Neuron (in vitro differentiated cells): Measurements from ENCODE around the gene ZFP42.
"Not testable (repeated sequence)": the region's sequence is repeated elsewhere in the genome, so short reads cannot be mapped to it uniquely, and the experiment has no call there.

Experiments used
- H2AFZ ChIP-seq: one replicate; pipeline ENCODE4 v1.6.1; 2013; ENCODE audit warnings: low read depth, mild to moderate bottlenecking, inconsistent platforms, low read length, moderate library complexity
- H3K27me3 ChIP-seq: one replicate; pipeline ENCODE4 v1.6.1; 2013; ENCODE audit warnings: low read length; ENCODE audit not compliant: insufficient read depth
- H3K36me3 ChIP-seq: one replicate; pipeline ENCODE4 v1.6.1; 2013; ENCODE audit warnings: low read length; ENCODE audit not compliant: insufficient read depth
- H3K4me1 ChIP-seq: one replicate; pipeline ENCODE4 v1.6.1; 2013; ENCODE audit warnings: low read length; ENCODE audit not compliant: insufficient read depth
- H3K4me3 ChIP-seq: 2 replicates; pipeline ENCODE4 v1.5.1; 2013; ENCODE audit warnings: mild to moderate bottlenecking, low read length, moderate library complexity
- H3K9me3 ChIP-seq: one replicate; pipeline ENCODE4 v1.6.1; 2013; ENCODE audit warnings: low read length

Gene ZFP42

GRCh38 chr4:187995322-187996207 lies at the start of gene ZFP42:
Gene ZFP42, plus strand, starts transcription at chr4:187995771. Its CDS starts 7,037 bp downstream, at chr4:188002808.
- H3K27me3 ChIP-seq, result no peaks in the 10 kb centered on the region
- H3K36me3 ChIP-seq, result no peaks in the 10 kb centered on the region
- no peaks in the 10 kb centered on the region for H3K9me3 ChIP-seq
- no peak within 1 kb of the TSS for H3K4me3 ChIP-seq
- no peak within 1 kb of the TSS for H2AFZ ChIP-seq
- H3K4me1 ChIP-seq, result no peaks in the 10 kb centered on the region

- Histone ChIP-seq H3K4me1 (no peaks in the 10 kb centered on the region), H3K4me3 (no peak overlapping the region), H3K9me3 (no peaks in the 10 kb centered on the region), H2AFZ (no peak overlapping the region), H3K36me3 (no peaks in the 10 kb centered on the region), H3K27me3 (no peaks in the 10 kb centered on the region)
These were observed 34.4 kb upstream of the ZFP42 start for GRCh38 chr4:187961171-187961570.

GRCh38 chr4:187961961-187962360 lies 33.6 kb upstream of the ZFP42 start:
- Histone ChIP-seq H2AFZ (no peak overlapping the region), H3K4me3 (no peak overlapping the region), H3K9me3 (no peaks in the 10 kb centered on the region), H3K4me1 (no peaks in the 10 kb centered on the region), H3K27me3 (no peaks in the 10 kb centered on the region), H3K36me3 (no peaks in the 10 kb centered on the region)

DNA sequence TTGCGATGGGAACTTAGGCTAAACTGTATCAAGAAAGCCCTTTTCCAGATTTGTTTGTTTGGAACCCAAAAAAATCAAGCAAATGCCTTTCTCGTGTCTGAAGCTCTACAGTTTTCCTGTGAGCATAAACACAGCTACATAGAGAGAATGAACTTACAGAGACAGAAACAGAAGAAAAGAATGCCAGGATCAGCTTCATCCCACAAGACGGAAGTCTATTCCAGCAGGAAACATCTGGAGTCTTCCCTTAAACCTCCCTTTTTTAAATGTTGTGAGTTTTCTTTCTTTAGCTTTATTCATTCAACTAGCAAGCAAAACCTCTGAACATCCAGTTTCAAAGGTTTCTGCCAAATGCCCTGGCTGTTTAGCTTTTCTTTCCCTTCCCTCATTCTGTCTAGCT lies 32.6 kb upstream of the ZFP42 start:
- no peak overlapping the region for H3K4me3 ChIP-seq
- no peaks in the 10 kb centered on the region for H3K27me3 ChIP-seq
- no peak overlapping the region for H2AFZ ChIP-seq
- H3K9me3 ChIP-seq, result no peaks in the 10 kb centered on the region
- H3K36me3 ChIP-seq, result no peaks in the 10 kb centered on the region
- no peaks in the 10 kb centered on the region for H3K4me1 ChIP-seq

- Histone ChIP-seq H3K36me3 (no peaks in the 10 kb centered on the region), H3K27me3 (no peaks in the 10 kb centered on the region), H3K9me3 (no peaks in the 10 kb centered on the region), H2AFZ (no peak overlapping the region), H3K4me3 (no peak overlapping the region), H3K4me1 (no peaks in the 10 kb centered on the region)
These were observed 29.8 kb upstream of the ZFP42 start for GRCh38 chr4:187965726-187966125.

- H3K4me1 ChIP-seq, result no peaks in the 10 kb centered on the region
- no peaks in the 10 kb centered on the region for H3K27me3 ChIP-seq
- no peak overlapping the region for H3K4me3 ChIP-seq
- no peaks in the 10 kb centered on the region for H3K9me3 ChIP-seq
- no peak overlapping the region for H2AFZ ChIP-seq
- H3K36me3 ChIP-seq, result no peaks in the 10 kb centered on the region
These were observed 23.4 kb upstream of the ZFP42 start for GRCh38 chr4:187972135-187972534.

DNA sequence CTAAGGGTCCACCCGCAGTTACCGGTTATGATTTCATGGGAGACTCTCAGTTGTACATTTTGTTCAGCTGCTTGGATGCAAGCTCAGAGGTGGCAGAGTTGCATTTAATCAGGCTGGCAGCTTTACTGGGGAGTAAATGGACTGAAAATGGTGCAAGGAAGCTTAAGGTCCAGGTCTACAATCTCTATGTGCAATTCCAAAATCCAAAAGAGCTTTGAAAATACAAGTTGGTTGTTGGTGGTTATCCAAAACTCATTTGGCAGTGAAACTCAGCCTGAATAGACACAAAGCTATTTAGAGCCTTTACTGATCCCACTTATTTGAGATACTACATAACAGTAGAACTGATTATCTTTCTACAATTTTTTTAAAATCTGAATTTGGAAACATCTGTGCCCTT lies 11.8 kb upstream of the ZFP42 start:
- H3K4me1 ChIP-seq, result no peaks in the 10 kb centered on the region
- no peak overlapping the region for H2AFZ ChIP-seq
- H3K4me3 ChIP-seq, result no peak overlapping the region
- no peaks in the 10 kb centered on the region for H3K27me3 ChIP-seq
- H3K9me3 ChIP-seq, result no peaks in the 10 kb centered on the region
- no peaks in the 10 kb centered on the region for H3K36me3 ChIP-seq

- no peaks in the 10 kb centered on the region for H3K9me3 ChIP-seq
- no peaks in the 10 kb centered on the region for H3K36me3 ChIP-seq
- H3K27me3 ChIP-seq, result no peaks in the 10 kb centered on the region
- H2AFZ ChIP-seq, result no peak overlapping the region
- no peaks in the 10 kb centered on the region for H3K4me1 ChIP-seq
- H3K4me3 ChIP-seq, result no peak overlapping the region
These were observed 2.6 kb upstream of the ZFP42 start for GRCh38 chr4:187992971-187993370.

DNA sequence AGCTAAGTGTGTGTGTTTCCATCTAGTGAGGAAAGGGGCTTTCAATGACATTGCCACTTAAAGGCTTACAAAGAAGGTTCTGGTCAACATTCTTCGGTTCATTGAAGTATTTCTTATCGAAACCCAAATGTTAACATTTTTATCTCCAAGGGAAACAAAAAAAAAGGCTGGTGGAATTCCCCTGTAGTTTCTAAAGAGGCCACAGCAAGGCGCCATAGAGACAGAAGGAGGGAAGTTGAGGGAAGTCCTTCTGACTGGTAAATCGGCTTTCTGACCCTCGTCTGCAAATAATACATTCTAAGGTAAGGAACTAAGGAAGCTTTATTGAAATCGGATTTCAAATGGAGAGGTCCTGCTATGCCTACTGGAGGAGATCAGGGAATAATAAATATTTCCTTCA lies 1.7 kb upstream of the ZFP42 start:
- H3K36me3 ChIP-seq, result no peaks in the 10 kb centered on the region
- H3K9me3 ChIP-seq, result no peaks in the 10 kb centered on the region
- H2AFZ ChIP-seq, result no peak overlapping the region
- H3K4me3 ChIP-seq, result no peak overlapping the region
- H3K4me1 ChIP-seq, result no peaks in the 10 kb centered on the region
- no peaks in the 10 kb centered on the region for H3K27me3 ChIP-seq

DNA sequence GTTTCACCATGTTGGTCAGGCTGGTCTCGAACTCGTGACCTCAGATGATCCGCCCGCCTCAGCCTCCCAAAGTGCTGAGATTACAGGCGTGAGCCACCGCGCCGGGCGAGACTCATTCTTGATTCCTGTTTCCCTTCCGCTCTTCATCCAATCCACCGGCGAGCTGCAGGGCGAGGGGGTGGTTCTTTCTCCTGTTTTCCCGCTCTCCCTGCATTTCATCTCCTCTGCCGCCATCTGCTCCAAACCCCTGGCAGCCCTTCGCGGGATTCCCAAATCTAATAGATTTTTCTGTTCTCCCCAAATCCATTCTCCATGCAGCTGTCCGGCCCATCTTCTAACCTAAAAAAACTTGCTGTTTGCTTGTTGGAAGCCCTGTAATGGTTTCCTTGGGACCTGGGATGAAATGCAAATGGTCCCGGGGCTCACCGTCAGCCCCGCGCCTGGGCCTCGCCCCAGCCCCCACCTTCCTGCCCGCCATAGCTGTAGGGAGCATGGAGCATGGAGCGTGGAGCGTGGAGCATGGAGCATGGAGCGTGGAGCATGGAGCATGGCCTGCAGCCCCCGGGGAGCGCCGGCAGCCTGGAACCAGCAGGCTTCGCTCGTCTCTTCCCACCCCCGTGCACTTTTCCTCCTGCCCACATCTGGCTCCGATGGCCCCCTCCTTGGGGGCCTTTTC lies 1.1 kb downstream of the ZFP42 start:
- Histone ChIP-seq H3K9me3 (no peaks in the 10 kb centered on the region), H3K4me3 (no peak overlapping the region), H2AFZ (no peak overlapping the region)

GRCh38 chr4:187997991-187998390 lies 2.4 kb downstream of the ZFP42 start:
- H3K27me3 ChIP-seq, H3K4me3 ChIP-seq, H2AFZ ChIP-seq, H3K9me3 ChIP-seq, H3K36me3 ChIP-seq, H3K4me1 ChIP-seq: not testable (repeated sequence)

More for the DNA sequence above, 1.1 kb downstream of the ZFP42 start:
- no peaks in the 10 kb centered on the region for H3K36me3 ChIP-seq
- H3K27me3 ChIP-seq, result no peaks in the 10 kb centered on the region
- H3K4me1 ChIP-seq, result no peaks in the 10 kb centered on the region

DNA sequence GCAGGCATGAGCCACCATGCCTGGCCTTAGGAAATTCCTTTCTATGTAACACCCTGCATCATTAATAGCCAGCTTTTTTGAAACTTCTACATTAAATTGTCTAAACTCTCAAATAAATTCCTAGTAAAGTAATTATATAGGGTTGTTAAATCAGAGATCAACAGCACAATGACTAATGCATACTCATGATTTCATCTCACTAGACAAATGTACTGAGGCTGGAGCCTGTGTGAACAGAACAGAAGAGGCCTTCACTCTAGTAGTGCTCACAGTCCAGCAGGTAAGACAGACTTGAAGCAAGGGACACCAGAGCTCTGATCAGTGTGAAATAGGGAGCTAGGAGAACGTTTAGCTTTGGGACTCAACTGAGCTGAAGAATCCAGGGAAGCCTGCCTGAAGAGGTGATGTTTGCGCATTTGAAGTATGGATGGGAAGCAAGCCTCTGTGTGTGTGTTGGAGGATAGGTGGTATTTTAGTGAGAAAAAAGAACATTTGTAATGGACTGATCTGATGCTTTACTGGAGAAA lies 3.9 kb downstream of the ZFP42 start:
- H3K4me1 ChIP-seq, result no peaks in the 10 kb centered on the region
- H3K36me3 ChIP-seq, result no peaks in the 10 kb centered on the region
- no peaks in the 10 kb centered on the region for H3K27me3 ChIP-seq
- H3K9me3 ChIP-seq, result no peaks in the 10 kb centered on the region
- H3K4me3 ChIP-seq, result no peak overlapping the region
- H2AFZ ChIP-seq, result no peak overlapping the region

DNA sequence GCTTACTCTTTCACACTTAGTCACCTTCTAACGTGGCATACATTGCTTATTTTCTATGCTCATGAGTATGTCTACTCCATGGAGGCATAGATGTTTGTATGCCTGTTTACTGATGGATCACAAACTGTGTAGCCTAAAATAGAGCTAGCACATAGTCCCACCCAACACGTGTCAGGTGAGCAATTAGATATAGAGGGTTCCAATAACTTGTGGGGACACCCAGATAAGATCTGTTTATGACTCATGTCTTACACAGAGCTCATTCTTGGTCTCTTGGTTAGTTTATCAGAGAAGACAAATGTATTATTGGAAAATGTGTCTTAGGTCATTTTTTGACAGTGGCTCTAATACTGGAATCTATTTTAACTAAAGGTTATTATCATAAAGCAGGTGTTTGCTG lies 6.8 kb downstream of the ZFP42 start:
- no peak overlapping the region for H2AFZ ChIP-seq
- no peaks in the 10 kb centered on the region for H3K27me3 ChIP-seq
- H3K36me3 ChIP-seq, result no peaks in the 10 kb centered on the region
- no peak overlapping the region for H3K4me3 ChIP-seq
- H3K9me3 ChIP-seq, result no peaks in the 10 kb centered on the region
- H3K4me1 ChIP-seq, result no peaks in the 10 kb centered on the region
